ENCODE data around the gene P2RY13. TPM values are rescaled to one million over a fixed set of nuclear protein-coding genes. Genes with fewer than 3 reads are reported as not detected.

Gene P2RY13
- total and polyA plus RNA-seq, 2 donors (not counting 1 experiment from before 2014, with no cell fraction given): 0.92 to 1.0 TPM

GRCh38 chr3:151319628-151320027 lies 9.7 kb downstream of the P2RY13 start:
- H3K4me3 Mint-ChIP-seq: no peak overlapping the region
- Histone ChIP-seq H3K4me1 (ENCODE audit: control insufficient read depth in 2 of 2, insufficient read depth in 2 of 2, low read length in 2 of 2) (no peaks in the 10 kb centered on the region), H3K36me3 (replicated peaks in 1 of 2; ENCODE audit: control extremely low read depth in 1 of 2, control insufficient read depth in 1 of 2, extremely low read depth in 1 of 2, insufficient read depth in 2 of 2, low read length in 1 of 2) (no peaks in the 10 kb centered on the region), H3K27ac (ENCODE audit: low read length in 2 of 2) (no peak overlapping the region), H3K9ac (ENCODE audit: low read length) (no peak overlapping the region), H3K4me2 (replicated peaks; ENCODE audit: low read depth, low read length, poor library complexity, severe bottlenecking) (no peak overlapping the region), H3K27me3 (replicated peaks in 1 of 4; ENCODE audit: control extremely low read depth in 1 of 4, control insufficient read depth in 3 of 4, insufficient read depth in 4 of 4, low read length in 3 of 4) (no peaks in the 10 kb centered on the region), H3K4me3 (ENCODE audit: control extremely low read depth in 1 of 5, extremely low read depth in 1 of 5, insufficient read depth in 1 of 5, low read depth in 2 of 5, low read length in 4 of 5) (no peak overlapping the region), H3K79me2 (ENCODE audit: control insufficient read depth, insufficient read depth, low read length) (no peaks in the 10 kb centered on the region), H3K9me3 (ENCODE audit: control extremely low read depth in 1 of 3, control insufficient read depth in 2 of 3, insufficient read depth in 1 of 3, low read length in 2 of 3) (no peaks in the 10 kb centered on the region), H2AFZ (ENCODE audit: insufficient read depth, low read depth, low read length, poor library complexity, severe bottlenecking) (no peak overlapping the region), H4K20me1 (ENCODE audit: control insufficient read depth, insufficient read depth, low read length, poor library complexity, severe bottlenecking) (no peaks in the 10 kb centered on the region)
- H3K9me3 Mint-ChIP-seq (ENCODE audit: insufficient read depth): no peaks in the 10 kb centered on the region
- DNase-seq: no peak
- H3K4me1 Mint-ChIP-seq: peaks cover 3% of the 10 kb centered on the region
- intact Hi-C loops (cut with micrococcal nuclease): no loop called here
- TF ChIP-seq EZH2 (IDR thresholded peaks at IDR 0.05; ENCODE audit: borderline replicate concordance, insufficient read depth, low read depth, low read length, poor library complexity, severe bottlenecking): no peak
- TF ChIP-seq, protein P1, sequence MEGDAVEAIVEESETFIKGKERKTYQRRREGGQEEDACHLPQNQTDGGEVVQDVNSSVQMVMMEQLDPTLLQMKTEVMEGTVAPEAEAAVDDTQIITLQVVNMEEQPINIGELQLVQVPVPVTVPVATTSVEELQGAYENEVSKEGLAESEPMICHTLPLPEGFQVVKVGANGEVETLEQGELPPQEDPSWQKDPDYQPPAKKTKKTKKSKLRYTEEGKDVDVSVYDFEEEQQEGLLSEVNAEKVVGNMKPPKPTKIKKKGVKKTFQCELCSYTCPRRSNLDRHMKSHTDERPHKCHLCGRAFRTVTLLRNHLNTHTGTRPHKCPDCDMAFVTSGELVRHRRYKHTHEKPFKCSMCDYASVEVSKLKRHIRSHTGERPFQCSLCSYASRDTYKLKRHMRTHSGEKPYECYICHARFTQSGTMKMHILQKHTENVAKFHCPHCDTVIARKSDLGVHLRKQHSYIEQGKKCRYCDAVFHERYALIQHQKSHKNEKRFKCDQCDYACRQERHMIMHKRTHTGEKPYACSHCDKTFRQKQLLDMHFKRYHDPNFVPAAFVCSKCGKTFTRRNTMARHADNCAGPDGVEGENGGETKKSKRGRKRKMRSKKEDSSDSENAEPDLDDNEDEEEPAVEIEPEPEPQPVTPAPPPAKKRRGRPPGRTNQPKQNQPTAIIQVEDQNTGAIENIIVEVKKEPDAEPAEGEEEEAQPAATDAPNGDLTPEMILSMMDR (IDR thresholded peaks at IDR 0.05): no peak
- ChIA-PET CTCF (no interaction called here), POLR2A (no interaction called here)
- no peak for ATAC-seq (ENCODE audit: low read depth)
- no CpG with 5 or more reads among the region's 4 CpGs for WGBS (ENCODE audit: insufficient coverage)
- no peaks in the 10 kb centered on the region for H3K27me3 Mint-ChIP-seq
- no peak overlapping the region for H3K27ac Mint-ChIP-seq

DNA sequence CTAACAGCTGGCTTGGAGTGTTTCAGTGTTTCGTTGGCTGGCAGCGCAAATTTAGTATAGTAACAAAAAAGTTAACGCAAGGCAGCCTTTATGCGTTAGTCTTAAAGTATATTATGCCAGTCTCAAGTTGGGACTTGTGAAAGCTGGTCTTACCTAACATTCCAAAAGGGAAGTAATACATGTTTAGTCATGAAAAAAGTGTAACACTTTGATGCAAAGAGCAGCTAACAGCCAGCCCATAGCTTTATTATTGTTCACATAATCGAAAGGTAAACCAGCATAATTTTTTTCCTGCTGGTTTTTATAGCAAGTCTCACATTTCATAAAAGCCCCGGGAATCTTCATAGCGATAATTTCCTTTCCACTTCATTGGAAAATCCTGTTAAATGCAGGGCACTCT lies 10.4 kb downstream of the P2RY13 start:
- H2AFZ ChIP-seq (ENCODE audit: insufficient read depth, low read depth, low read length, poor library complexity, severe bottlenecking): no peak overlapping the region
- intact Hi-C loops (cut with micrococcal nuclease): no loop called here

More for the DNA sequence above, 10.4 kb downstream of the P2RY13 start:
- H4K20me1 ChIP-seq (ENCODE audit: control insufficient read depth, insufficient read depth, low read length, poor library complexity, severe bottlenecking): no peaks in the 10 kb centered on the region
- Mint-ChIP-seq H3K9me3 (ENCODE audit: insufficient read depth) (no peaks in the 10 kb centered on the region), H3K4me1 (peaks cover 2% of the 10 kb centered on the region), H3K27me3 (no peaks in the 10 kb centered on the region), H3K4me3 (no peak overlapping the region), H3K27ac (no peak overlapping the region)
- WGBS (ENCODE audit: insufficient coverage): 67% methylated on average over 1 of the region's 7 CpGs
- TF ChIP-seq, protein P1 (IDR thresholded peaks at IDR 0.05): no peak
- DNase-seq (no peak), ATAC-seq (ENCODE audit: low read depth) (no peak)
- ChIA-PET CTCF (interaction anchor here (1.0 kb wide), 1 partner anchor 9 kb away, joined by 3 read pairs; no protein-coding TSS in a partner anchor), POLR2A (no interaction called here)
- H3K4me1 ChIP-seq (ENCODE audit: control insufficient read depth in 2 of 2, insufficient read depth in 2 of 2, low read length in 2 of 2): no peaks in the 10 kb centered on the region
- no peak overlapping the region for H3K4me2 ChIP-seq (replicated peaks; ENCODE audit: low read depth, low read length, poor library complexity, severe bottlenecking)
- H3K27me3 ChIP-seq (replicated peaks in 1 of 4; ENCODE audit: control extremely low read depth in 1 of 4, control insufficient read depth in 3 of 4, insufficient read depth in 4 of 4, low read length in 3 of 4): no peaks in the 10 kb centered on the region
- no peaks in the 10 kb centered on the region for H3K36me3 ChIP-seq (replicated peaks in 1 of 2; ENCODE audit: control extremely low read depth in 1 of 2, control insufficient read depth in 1 of 2, extremely low read depth in 1 of 2, insufficient read depth in 2 of 2, low read length in 1 of 2)
- no peak overlapping the region for H3K4me3 ChIP-seq (ENCODE audit: control extremely low read depth in 1 of 5, extremely low read depth in 1 of 5, insufficient read depth in 1 of 5, low read depth in 2 of 5, low read length in 4 of 5)
- no peaks in the 10 kb centered on the region for H3K9me3 ChIP-seq (ENCODE audit: control extremely low read depth in 1 of 3, control insufficient read depth in 2 of 3, insufficient read depth in 1 of 3, low read length in 2 of 3)
- no peaks in the 10 kb centered on the region for H3K79me2 ChIP-seq (ENCODE audit: control insufficient read depth, insufficient read depth, low read length)
- no peak overlapping the region for H3K9ac ChIP-seq (ENCODE audit: low read length)
- no peak overlapping the region for H3K27ac ChIP-seq (ENCODE audit: low read length in 2 of 2)

Measured in B cell (primary cell).